Astrocyte (in vitro differentiated cells and primary cell): ENCODE data around the gene PRR36. TPM values are rescaled to one million over a fixed set of nuclear protein-coding genes. Genes with fewer than 3 reads are reported as not detected.

ENCODE experiments used
- DNase-seq: peaks from one replicate; pipeline ENCODE4 v3.0.0-alpha.2; 2010; ENCODE audit warnings: low read depth
- FAIRE-seq: peaks from 2 replicates; lab custom pipeline; 2011; peaks lifted over from hg19 to GRCh38; lab: Jason Lieb, UNC
- H2AFZ ChIP-seq: 2 replicates; pipeline ENCODE4 v1.6.0; 2012; ENCODE audit warnings: low read depth, low read length, inconsistent platforms
- H3K27ac ChIP-seq: 2 replicates; pipeline ENCODE4 v1.5.1; 2011; ENCODE audit warnings: low read depth, low read length, inconsistent platforms
- H3K27me3 ChIP-seq: 2 replicates; pipeline ENCODE4 v1.6.0; 2011; ENCODE audit warnings: low read length, inconsistent platforms; ENCODE audit not compliant: insufficient read depth
- H3K36me3 ChIP-seq: 2 replicates; pipeline ENCODE4 v1.5.1; 2011; ENCODE audit warnings: low read length, inconsistent platforms; ENCODE audit not compliant: insufficient read depth
- H3K4me1 ChIP-seq: 2 replicates; pipeline ENCODE4 v1.5.1; 2011; ENCODE audit warnings: low read length, inconsistent platforms; ENCODE audit not compliant: insufficient read depth
- H3K4me2 ChIP-seq: 2 replicates; pipeline ENCODE4 v1.6.0; 2012; ENCODE audit warnings: low read length, inconsistent platforms
- H3K4me3 ChIP-seq: 2 replicates; pipeline ENCODE4 v1.5.1; 2011; ENCODE audit warnings: low read depth, mild to moderate bottlenecking, low read length, inconsistent platforms; ENCODE audit not compliant: insufficient read depth
- H3K79me2 ChIP-seq: 2 replicates; pipeline ENCODE4 v1.6.0; 2012; ENCODE audit warnings: mild to moderate bottlenecking, low read length, inconsistent platforms; ENCODE audit not compliant: insufficient read depth
- H3K9ac ChIP-seq: 2 replicates; pipeline ENCODE4 v1.6.0; 2012; ENCODE audit warnings: mild to moderate bottlenecking, low read length, inconsistent platforms
- H3K9me3 ChIP-seq: 2 replicates; pipeline ENCODE4 v1.5.1; 2012; ENCODE audit warnings: low read depth, mild to moderate bottlenecking, low read length, inconsistent platforms; ENCODE audit not compliant: insufficient read depth
- H4K20me1 ChIP-seq: 2 replicates; pipeline ENCODE4 v1.6.0; 2012; ENCODE audit warnings: low read length, inconsistent platforms; ENCODE audit not compliant: insufficient read depth
- H3K27ac Mint-ChIP-seq: one replicate; pipeline ENCODE4 v1.8.0; 2021; ENCODE audit warnings: mild to moderate bottlenecking, mixed read lengths; ENCODE audit not compliant: unreplicated experiment
- H3K27me3 Mint-ChIP-seq: one replicate; pipeline ENCODE4 v1.8.0; 2021; ENCODE audit warnings: low read depth, mixed read lengths; ENCODE audit not compliant: unreplicated experiment
- H3K36me3 Mint-ChIP-seq: one replicate; pipeline ENCODE4 v1.8.0; 2021; ENCODE audit warnings: low read depth, mixed read lengths; ENCODE audit not compliant: unreplicated experiment
- H3K4me1 Mint-ChIP-seq: one replicate; pipeline ENCODE4 v1.8.0; 2021; ENCODE audit warnings: low read depth, mixed read lengths; ENCODE audit not compliant: unreplicated experiment
- H3K4me3 Mint-ChIP-seq: one replicate; pipeline ENCODE4 v1.8.0; 2021; ENCODE audit warnings: mild to moderate bottlenecking, moderate library complexity, mixed read lengths; ENCODE audit not compliant: unreplicated experiment
- H3K9me3 Mint-ChIP-seq: one replicate; pipeline ENCODE4 v1.8.0; 2021; ENCODE audit warnings: mild to moderate bottlenecking, mixed read lengths; ENCODE audit not compliant: unreplicated experiment
- EZH2 ChIP-seq: IDR thresholded peaks from 2 replicates; pipeline ENCODE4 v1.6.1; 2012; ENCODE audit warnings: mild to moderate bottlenecking, low read length, inconsistent platforms; ENCODE audit not compliant: insufficient read depth
- total RNA-seq: library from RNA; stranded (reverse); gene quantifications from 2 replicates; pipeline ENCODE4 v1.2.1, GENCODE V29; 2021
- TF ChIP-seq, protein P1 (sequence below): IDR thresholded peaks from 2 replicates; pipeline ENCODE4 v1.5.1; 2011; ENCODE audit warnings: low read depth, mild to moderate bottlenecking, inconsistent platforms, low read length, moderate library complexity; ENCODE audit not compliant: insufficient read depth

Gene PRR36
- total RNA-seq, 1 donor from 2014 or later: 1.3 TPM

DNA sequence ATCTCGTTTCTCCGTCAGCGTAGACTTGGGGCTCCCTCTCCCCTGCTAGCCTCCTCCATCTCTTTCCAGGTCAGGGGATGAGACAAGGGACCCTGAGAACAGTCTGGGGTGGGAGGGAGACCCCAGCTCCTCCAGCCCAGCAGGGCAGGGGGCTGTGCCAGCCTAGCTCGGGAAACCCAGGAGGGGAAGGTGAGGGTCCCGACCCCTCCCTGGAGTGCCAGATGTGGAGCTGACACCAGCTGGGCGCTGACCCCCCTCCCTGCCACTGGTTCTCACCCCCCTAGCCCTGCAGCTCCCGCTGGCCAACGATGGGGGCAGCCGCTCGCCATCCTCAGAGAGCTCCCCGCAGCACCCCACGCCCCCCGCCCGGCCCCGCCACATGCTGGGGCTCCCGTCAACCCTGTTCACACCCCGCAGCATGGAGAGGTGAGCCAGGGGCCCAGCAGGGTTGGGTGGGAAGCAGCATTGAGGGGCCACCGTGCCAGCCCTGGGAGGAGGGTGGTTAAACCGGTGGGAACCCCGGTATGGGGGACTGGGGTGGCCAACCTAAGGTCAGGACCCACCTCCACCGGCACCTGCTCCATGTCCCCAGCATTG, 35.4 kb upstream of the PRR36 start:
- Mint-ChIP-seq H3K27ac (no peak overlapping the region), H3K36me3 (peaks cover 3% of the 10 kb centered on the region), H3K4me3 (no peak overlapping the region), H3K4me1 (peaks cover 5% of the 10 kb centered on the region), H3K9me3 (peaks cover 2% of the 10 kb centered on the region), H3K27me3 (no peaks in the 10 kb centered on the region)
- H3K9ac ChIP-seq: no peak overlapping the region
- no peak overlapping the region for H2AFZ ChIP-seq
- no peak for FAIRE-seq
- H3K27me3 ChIP-seq: no peaks in the 10 kb centered on the region
- H3K79me2 ChIP-seq: peaks cover 36% of the 10 kb centered on the region
- no peak overlapping the region for H3K4me2 ChIP-seq
- H3K4me3 ChIP-seq: no peak overlapping the region
- DNase-seq: no peak
- TF ChIP-seq EZH2: no peak
- TF ChIP-seq, protein P1, sequence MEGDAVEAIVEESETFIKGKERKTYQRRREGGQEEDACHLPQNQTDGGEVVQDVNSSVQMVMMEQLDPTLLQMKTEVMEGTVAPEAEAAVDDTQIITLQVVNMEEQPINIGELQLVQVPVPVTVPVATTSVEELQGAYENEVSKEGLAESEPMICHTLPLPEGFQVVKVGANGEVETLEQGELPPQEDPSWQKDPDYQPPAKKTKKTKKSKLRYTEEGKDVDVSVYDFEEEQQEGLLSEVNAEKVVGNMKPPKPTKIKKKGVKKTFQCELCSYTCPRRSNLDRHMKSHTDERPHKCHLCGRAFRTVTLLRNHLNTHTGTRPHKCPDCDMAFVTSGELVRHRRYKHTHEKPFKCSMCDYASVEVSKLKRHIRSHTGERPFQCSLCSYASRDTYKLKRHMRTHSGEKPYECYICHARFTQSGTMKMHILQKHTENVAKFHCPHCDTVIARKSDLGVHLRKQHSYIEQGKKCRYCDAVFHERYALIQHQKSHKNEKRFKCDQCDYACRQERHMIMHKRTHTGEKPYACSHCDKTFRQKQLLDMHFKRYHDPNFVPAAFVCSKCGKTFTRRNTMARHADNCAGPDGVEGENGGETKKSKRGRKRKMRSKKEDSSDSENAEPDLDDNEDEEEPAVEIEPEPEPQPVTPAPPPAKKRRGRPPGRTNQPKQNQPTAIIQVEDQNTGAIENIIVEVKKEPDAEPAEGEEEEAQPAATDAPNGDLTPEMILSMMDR: no peak
- no peaks in the 10 kb centered on the region for H3K9me3 ChIP-seq
- H4K20me1 ChIP-seq: peaks cover 45% of the 10 kb centered on the region
- H3K36me3 ChIP-seq: no peaks in the 10 kb centered on the region
- peaks cover 11% of the 10 kb centered on the region for H3K4me1 ChIP-seq
- no peak overlapping the region for H3K27ac ChIP-seq

DNA sequence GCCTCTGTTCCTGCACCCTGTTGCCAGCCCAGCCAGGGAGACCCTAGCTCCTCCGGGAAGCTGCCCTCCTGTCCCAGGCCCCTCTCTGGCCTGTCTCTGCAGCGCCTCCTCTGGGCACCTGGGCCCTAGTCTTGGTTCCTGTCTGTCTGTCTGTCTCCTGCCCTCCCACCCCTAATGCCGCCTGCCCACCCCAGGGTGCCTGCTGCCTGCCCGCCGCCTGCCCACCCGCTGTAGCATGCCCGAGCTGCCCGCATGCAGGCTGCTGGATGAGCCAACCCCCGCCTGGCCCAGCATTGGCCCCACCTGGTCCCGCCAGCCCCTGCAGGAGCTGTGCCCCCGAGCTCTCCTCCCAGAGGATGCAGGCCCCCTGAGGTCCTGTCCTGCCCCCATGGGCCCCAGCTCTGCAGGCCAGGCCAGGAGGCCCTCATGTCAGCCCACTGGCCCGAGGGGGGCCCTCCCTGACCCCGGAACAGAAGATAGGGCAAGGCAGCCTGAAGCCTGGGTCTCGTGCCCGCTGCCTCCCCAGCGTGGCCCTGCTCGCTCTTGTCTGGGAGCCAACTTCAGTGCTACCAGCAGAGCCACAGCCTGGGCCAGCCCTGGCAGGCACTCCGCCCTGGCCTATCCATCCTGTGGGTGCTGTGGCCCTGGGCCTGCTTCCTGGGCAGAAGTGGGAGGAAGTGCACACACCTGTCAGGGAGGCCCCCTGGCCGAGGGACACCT, 34.7 kb upstream of the PRR36 start:
- FAIRE-seq (no peak), DNase-seq (no peak)
- no peak for TF ChIP-seq EZH2
- TF ChIP-seq, protein P1: no peak
- H2AFZ ChIP-seq: no peak overlapping the region
- H3K9me3 ChIP-seq: no peaks in the 10 kb centered on the region
- H3K4me3 ChIP-seq: no peak overlapping the region
- no peak overlapping the region for H3K27ac ChIP-seq
- H3K4me1 ChIP-seq: peaks cover 13% of the 10 kb centered on the region
- H3K36me3 ChIP-seq: no peaks in the 10 kb centered on the region
- Mint-ChIP-seq H3K4me1 (peaks cover 5% of the 10 kb centered on the region), H3K27me3 (no peaks in the 10 kb centered on the region), H3K4me3 (no peak overlapping the region), H3K36me3 (peaks cover 3% of the 10 kb centered on the region), H3K27ac (no peak overlapping the region), H3K9me3 (peaks cover 2% of the 10 kb centered on the region)
- no peak overlapping the region for H3K9ac ChIP-seq
- peaks cover 42% of the 10 kb centered on the region for H3K79me2 ChIP-seq
- no peak overlapping the region for H3K4me2 ChIP-seq
- H3K27me3 ChIP-seq: no peaks in the 10 kb centered on the region
- peaks cover 49% of the 10 kb centered on the region for H4K20me1 ChIP-seq
